IPS-18a (cell line): ENCODE measurements around the gene GSS.

Experiments
- H3K27ac ChIP-seq: one replicate; pipeline ENCODE4 v1.5.1; 2013; ENCODE audit warnings: low read length
- H3K27me3 ChIP-seq: one replicate; pipeline ENCODE4 v1.6.1; 2013; ENCODE audit warnings: mild to moderate bottlenecking, low read length; ENCODE audit not compliant: control insufficient read depth, insufficient read depth
- H3K36me3 ChIP-seq: one replicate; pipeline ENCODE4 v1.6.1; 2013; ENCODE audit warnings: low read depth, low read length; ENCODE audit not compliant: control insufficient read depth
- H3K4me1 ChIP-seq: one replicate; pipeline ENCODE4 v1.6.1; 2013; ENCODE audit warnings: low read depth, low read length; ENCODE audit not compliant: control insufficient read depth
- H3K4me3 ChIP-seq: one replicate; pipeline ENCODE4 v1.5.1; 2013; ENCODE audit warnings: low read length
- H3K9ac ChIP-seq: one replicate; pipeline ENCODE4 v1.6.1; 2013; ENCODE audit warnings: mild to moderate bottlenecking, low read length, moderate library complexity
- H3K9me3 ChIP-seq: one replicate; pipeline ENCODE4 v1.6.1; 2013; ENCODE audit warnings: low read depth, low read length; ENCODE audit not compliant: control insufficient read depth

The GSS gene

GRCh38 chr20:34948030-34948429 lies 7.6 kb downstream of the GSS start:
- H3K9ac ChIP-seq = no peak overlapping the region
- H3K36me3 ChIP-seq = peaks cover 13% of the 10 kb centered on the region
- H3K27ac ChIP-seq = no peak overlapping the region
- no peak overlapping the region for H3K4me3 ChIP-seq
- no peaks in the 10 kb centered on the region for H3K4me1 ChIP-seq
- no peaks in the 10 kb centered on the region for H3K9me3 ChIP-seq
- no peaks in the 10 kb centered on the region for H3K27me3 ChIP-seq

- Histone ChIP-seq H3K9ac (no peak overlapping the region), H3K36me3 (peaks cover 17% of the 10 kb centered on the region)
Measured at GRCh38 chr20:34947336-34947735, 8.3 kb downstream of the GSS start.

GRCh38 chr20:34946661-34947060 lies 8.9 kb downstream of the GSS start:
- H3K36me3 ChIP-seq = peaks cover 19% of the 10 kb centered on the region
- no peak overlapping the region for H3K27ac ChIP-seq
- H3K4me3 ChIP-seq = no peak overlapping the region
- H3K9ac ChIP-seq = no peak overlapping the region
- no peaks in the 10 kb centered on the region for H3K27me3 ChIP-seq
- no peaks in the 10 kb centered on the region for H3K4me1 ChIP-seq
- H3K9me3 ChIP-seq = no peaks in the 10 kb centered on the region

More at GRCh38 chr20:34947336-34947735, 8.3 kb downstream of the GSS start:
- no peak overlapping the region for H3K4me3 ChIP-seq
- no peaks in the 10 kb centered on the region for H3K9me3 ChIP-seq
- no peak overlapping the region for H3K27ac ChIP-seq
- no peaks in the 10 kb centered on the region for H3K4me1 ChIP-seq
- no peaks in the 10 kb centered on the region for H3K27me3 ChIP-seq

GRCh38 chr20:34945315-34946077 lies 10.1 kb downstream of the GSS start:
- Histone ChIP-seq H3K27ac (no peak overlapping the region), H3K9ac (no peak overlapping the region), H3K4me3 (no peak overlapping the region), H3K4me1 (no peaks in the 10 kb centered on the region), H3K9me3 (no peaks in the 10 kb centered on the region), H3K27me3 (no peaks in the 10 kb centered on the region), H3K36me3 (peaks cover 21% of the 10 kb centered on the region)

- no peak overlapping the region for H3K9ac ChIP-seq
- no peak overlapping the region for H3K4me3 ChIP-seq
- H3K27ac ChIP-seq = no peak overlapping the region
- no peaks in the 10 kb centered on the region for H3K4me1 ChIP-seq
- H3K9me3 ChIP-seq = no peaks in the 10 kb centered on the region
- peaks cover 23% of the 10 kb centered on the region for H3K36me3 ChIP-seq
- no peaks in the 10 kb centered on the region for H3K27me3 ChIP-seq
Measured at GRCh38 chr20:34943808-34944567, 11.6 kb downstream of the GSS start.

GRCh38 chr20:34942301-34942700 lies 13.3 kb downstream of the GSS start:
- Histone ChIP-seq H3K4me1 (no peaks in the 10 kb centered on the region), H3K4me3 (no peak overlapping the region), H3K27ac (no peak overlapping the region), H3K36me3 (peaks cover 30% of the 10 kb centered on the region), H3K9ac (no peak overlapping the region), H3K9me3 (no peaks in the 10 kb centered on the region), H3K27me3 (no peaks in the 10 kb centered on the region)

GRCh38 chr20:34941226-34941625 lies 14.4 kb downstream of the GSS start:
- no peak overlapping the region for H3K27ac ChIP-seq
- no peaks in the 10 kb centered on the region for H3K4me1 ChIP-seq
- peaks cover 35% of the 10 kb centered on the region for H3K36me3 ChIP-seq
- no peaks in the 10 kb centered on the region for H3K27me3 ChIP-seq
- no peak overlapping the region for H3K4me3 ChIP-seq
- no peaks in the 10 kb centered on the region for H3K9me3 ChIP-seq
- H3K9ac ChIP-seq = no peak overlapping the region

- Histone ChIP-seq H3K9me3 (no peaks in the 10 kb centered on the region), H3K27ac (no peak overlapping the region), H3K4me1 (no peaks in the 10 kb centered on the region), H3K4me3 (no peak overlapping the region), H3K27me3 (no peaks in the 10 kb centered on the region), H3K9ac (no peak overlapping the region), H3K36me3 (peaks cover 39% of the 10 kb centered on the region)
Measured at GRCh38 chr20:34940081-34940481, 15.5 kb downstream of the GSS start.

GRCh38 chr20:34938466-34939163 lies 17.0 kb downstream of the GSS start:
- Histone ChIP-seq H3K27ac (no peak overlapping the region), H3K36me3 (peaks cover 36% of the 10 kb centered on the region), H3K9me3 (no peaks in the 10 kb centered on the region), H3K4me3 (no peak overlapping the region), H3K27me3 (no peaks in the 10 kb centered on the region), H3K4me1 (no peaks in the 10 kb centered on the region), H3K9ac (no peak overlapping the region)

- Histone ChIP-seq H3K4me3 (no peak overlapping the region), H3K27me3 (no peaks in the 10 kb centered on the region), H3K9ac (no peak overlapping the region), H3K9me3 (no peaks in the 10 kb centered on the region), H3K4me1 (no peaks in the 10 kb centered on the region), H3K27ac (no peak overlapping the region), H3K36me3 (peaks cover 52% of the 10 kb centered on the region)
Measured at GRCh38 chr20:34931771-34932170, 23.8 kb downstream of the GSS start.

GRCh38 chr20:34928411-34928810 lies 27.2 kb downstream of the GSS start:
- peaks cover 41% of the 10 kb centered on the region for H3K36me3 ChIP-seq
- H3K4me1 ChIP-seq = no peaks in the 10 kb centered on the region
- no peak overlapping the region for H3K27ac ChIP-seq
- H3K4me3 ChIP-seq = no peak overlapping the region
- H3K9ac ChIP-seq = no peak overlapping the region
- no peaks in the 10 kb centered on the region for H3K9me3 ChIP-seq
- no peaks in the 10 kb centered on the region for H3K27me3 ChIP-seq
